Activated T-helper 1 cell treated with anti-CD3 and anti-CD28 coated beads, Interleukin-12 subunit alpha, Interleukin-12 subunit beta, Interleukin-2, Interleukin-4 antibody, amounts not matched to agents 30 ng/mL and 10 ng/mL and 1 ng/mL, durations not matched to agents 14 hours and 24 hours and 36 hours (primary cell): ENCODE results near the gene CRNN. TPM values are rescaled to one million over a fixed set of nuclear protein-coding genes. Genes with fewer than 3 reads are reported as not detected.

Source experiments
- DNase-seq: peaks from one replicate; pipeline ENCODE4 v3.0.0; 2021; ENCODE audit warnings: low spot score
- H3K27ac Mint-ChIP-seq: one replicate; pipeline ENCODE4 v1.8.0; 2021; ENCODE audit warnings: mild to moderate bottlenecking, mixed read lengths
- H3K27me3 Mint-ChIP-seq: one replicate; pipeline ENCODE4 v1.8.0; 2022; ENCODE audit warnings: mild to moderate bottlenecking, moderate library complexity, mixed read lengths; ENCODE audit not compliant: insufficient read depth
- H3K36me3 Mint-ChIP-seq: one replicate; pipeline ENCODE4 v1.8.0; 2021; ENCODE audit warnings: low read depth, mixed read lengths
- H3K4me1 Mint-ChIP-seq: one replicate; pipeline ENCODE4 v1.8.0; 2021; ENCODE audit warnings: low read depth, mixed read lengths
- H3K4me3 Mint-ChIP-seq: one replicate; pipeline ENCODE4 v1.8.0; 2021; ENCODE audit warnings: mild to moderate bottlenecking, moderate library complexity, mixed read lengths
- H3K9me3 Mint-ChIP-seq: one replicate; pipeline ENCODE4 v1.8.0; 2021; ENCODE audit warnings: mixed read lengths
- intact Hi-C: fragments of 100-400 bp; cut with micrococcal nuclease; formaldehyde crosslinking; loops from one replicate; pipeline ENCODE4 v1.15.1; 2024
- total RNA-seq: library from RNA; stranded (reverse); gene quantifications from 2 replicates; pipeline ENCODE4 v1.2.3, GENCODE V29; 2022

CRNN gene
- total RNA-seq, 1 donor from 2014 or later: not detected

- H3K9me3 Mint-ChIP-seq: no peaks in the 10 kb centered on the region
- no peaks in the 10 kb centered on the region for H3K36me3 Mint-ChIP-seq
- no peak overlapping the region for H3K27ac Mint-ChIP-seq
- H3K4me1 Mint-ChIP-seq: no peaks in the 10 kb centered on the region
- H3K27me3 Mint-ChIP-seq: peaks cover 8% of the 10 kb centered on the region
- intact Hi-C loops: no loop called here
- DNase-seq: no peak
- no peak overlapping the region for H3K4me3 Mint-ChIP-seq
Observed at GRCh38 chr1:152410599-152410998, 3.5 kb downstream of the CRNN start.

- intact Hi-C loops: no loop called here
- H3K36me3 Mint-ChIP-seq: no peaks in the 10 kb centered on the region
- DNase-seq: no peak
- no peak overlapping the region for H3K4me3 Mint-ChIP-seq
- H3K9me3 Mint-ChIP-seq: no peaks in the 10 kb centered on the region
- H3K4me1 Mint-ChIP-seq: no peaks in the 10 kb centered on the region
- H3K27me3 Mint-ChIP-seq: peaks cover 6% of the 10 kb centered on the region
- H3K27ac Mint-ChIP-seq: no peak overlapping the region
Observed at GRCh38 chr1:152410028-152410427, 4.0 kb downstream of the CRNN start.

- no peak for DNase-seq
- Mint-ChIP-seq H3K27me3 (peaks cover 10% of the 10 kb centered on the region), H3K4me3 (no peak overlapping the region), H3K9me3 (no peaks in the 10 kb centered on the region), H3K27ac (no peak overlapping the region), H3K36me3 (no peaks in the 10 kb centered on the region), H3K4me1 (no peaks in the 10 kb centered on the region)
- intact Hi-C loops: no loop called here
Observed at GRCh38 chr1:152408664-152409063, 5.4 kb downstream of the CRNN start.

GRCh38 chr1:152398812-152399698, 15.0 kb downstream of the CRNN start:
- peaks cover 15% of the 10 kb centered on the region for H3K27me3 Mint-ChIP-seq
- no peak overlapping the region for H3K27ac Mint-ChIP-seq
- DNase-seq: no peak
- no peak overlapping the region for H3K4me3 Mint-ChIP-seq
- intact Hi-C loops: loop anchor here (1.0 kb wide), 1 partner anchor 59 kb away; no protein-coding TSS in a partner anchor
- H3K4me1 Mint-ChIP-seq: no peaks in the 10 kb centered on the region
- no peaks in the 10 kb centered on the region for H3K36me3 Mint-ChIP-seq
- H3K9me3 Mint-ChIP-seq: no peaks in the 10 kb centered on the region

- H3K27me3 Mint-ChIP-seq: peaks cover 15% of the 10 kb centered on the region
- no peaks in the 10 kb centered on the region for H3K9me3 Mint-ChIP-seq
- no peaks in the 10 kb centered on the region for H3K36me3 Mint-ChIP-seq
- no peaks in the 10 kb centered on the region for H3K4me1 Mint-ChIP-seq
- DNase-seq: no peak
- no peak overlapping the region for H3K27ac Mint-ChIP-seq
- no peak overlapping the region for H3K4me3 Mint-ChIP-seq
- intact Hi-C loops: no loop called here
Observed at GRCh38 chr1:152397474-152397873, 16.6 kb downstream of the CRNN start.

- Mint-ChIP-seq H3K27ac (no peak overlapping the region), H3K9me3 (no peaks in the 10 kb centered on the region), H3K4me3 (no peak overlapping the region), H3K36me3 (no peaks in the 10 kb centered on the region), H3K4me1 (no peaks in the 10 kb centered on the region), H3K27me3 (peaks cover 16% of the 10 kb centered on the region)
- no peak for DNase-seq
- intact Hi-C loops: no loop called here
Observed at GRCh38 chr1:152394151-152394550, 19.9 kb downstream of the CRNN start.

GRCh38 chr1:152392909-152393308, 21.2 kb downstream of the CRNN start:
- H3K27me3 Mint-ChIP-seq: peaks cover 18% of the 10 kb centered on the region
- no peaks in the 10 kb centered on the region for H3K4me1 Mint-ChIP-seq
- no peak overlapping the region for H3K4me3 Mint-ChIP-seq
- DNase-seq: no peak
- no peaks in the 10 kb centered on the region for H3K9me3 Mint-ChIP-seq
- no peak overlapping the region for H3K27ac Mint-ChIP-seq
- intact Hi-C loops: no loop called here
- no peaks in the 10 kb centered on the region for H3K36me3 Mint-ChIP-seq

GRCh38 chr1:152388889-152389288, 25.2 kb downstream of the CRNN start:
- Mint-ChIP-seq H3K4me3 (no peak overlapping the region), H3K27ac (no peak overlapping the region), H3K9me3 (no peaks in the 10 kb centered on the region), H3K27me3 (peaks cover 7% of the 10 kb centered on the region), H3K4me1 (no peaks in the 10 kb centered on the region), H3K36me3 (no peaks in the 10 kb centered on the region)
- intact Hi-C loops: no loop called here
- no peak for DNase-seq

GRCh38 chr1:152386940-152387339, 27.1 kb downstream of the CRNN start:
- Mint-ChIP-seq H3K27me3 (peaks cover 7% of the 10 kb centered on the region), H3K27ac (no peak overlapping the region), H3K9me3 (no peaks in the 10 kb centered on the region), H3K4me1 (no peaks in the 10 kb centered on the region), H3K36me3 (no peaks in the 10 kb centered on the region), H3K4me3 (no peak overlapping the region)
- intact Hi-C loops: no loop called here
- DNase-seq: no peak

- Mint-ChIP-seq H3K9me3 (no peaks in the 10 kb centered on the region), H3K36me3 (no peaks in the 10 kb centered on the region), H3K27ac (no peak overlapping the region), H3K27me3 (peaks cover 1% of the 10 kb centered on the region), H3K4me3 (no peak overlapping the region), H3K4me1 (no peaks in the 10 kb centered on the region)
- intact Hi-C loops: no loop called here
- no peak for DNase-seq
Observed at GRCh38 chr1:152380932-152381331, 33.1 kb downstream of the CRNN start.

GRCh38 chr1:152374451-152374850, 39.6 kb downstream of the CRNN start:
- Mint-ChIP-seq H3K4me1 (no peaks in the 10 kb centered on the region), H3K36me3 (no peaks in the 10 kb centered on the region), H3K27ac (no peak overlapping the region), H3K27me3 (peaks cover 7% of the 10 kb centered on the region), H3K4me3 (no peak overlapping the region), H3K9me3 (peaks cover 2% of the 10 kb centered on the region)
- intact Hi-C loops: no loop called here
- DNase-seq: no peak

- peaks cover 11% of the 10 kb centered on the region for H3K9me3 Mint-ChIP-seq
Observed at GRCh38 chr1:152372672-152373071, 41.4 kb downstream of the CRNN start.

GRCh38 chr1:152367436-152367835, 46.6 kb downstream of the CRNN start:
- H3K4me1 Mint-ChIP-seq: no peaks in the 10 kb centered on the region
- intact Hi-C loops: no loop called here
- DNase-seq: no peak
- peaks cover 2% of the 10 kb centered on the region for H3K27me3 Mint-ChIP-seq
- H3K4me3 Mint-ChIP-seq: no peak overlapping the region
- H3K9me3 Mint-ChIP-seq: peaks cover 11% of the 10 kb centered on the region
- no peaks in the 10 kb centered on the region for H3K36me3 Mint-ChIP-seq
- no peak overlapping the region for H3K27ac Mint-ChIP-seq

More at GRCh38 chr1:152372672-152373071, 41.4 kb downstream of the CRNN start:
- H3K36me3 Mint-ChIP-seq: no peaks in the 10 kb centered on the region
- no peak overlapping the region for H3K4me3 Mint-ChIP-seq
- no peak overlapping the region for H3K27ac Mint-ChIP-seq
- peaks cover 8% of the 10 kb centered on the region for H3K27me3 Mint-ChIP-seq
- no peaks in the 10 kb centered on the region for H3K4me1 Mint-ChIP-seq
- no peak for DNase-seq
- intact Hi-C loops: no loop called here
